GM18502 (cell line): ENCODE measurements around the gene PGA3.
"Not testable (repeated sequence)": the region's sequence is repeated elsewhere in the genome, so short reads cannot be mapped to it uniquely, and the experiment has no call there.

Source experiments
- ATAC-seq: cut with Tn5 transposase; IDR thresholded peaks from one replicate; pipeline ENCODE4 v1.9.1; 2021; ENCODE audit warnings: mild to moderate bottlenecking; ENCODE audit not compliant: unreplicated experiment, poor library complexity

Gene PGA3

DNA sequence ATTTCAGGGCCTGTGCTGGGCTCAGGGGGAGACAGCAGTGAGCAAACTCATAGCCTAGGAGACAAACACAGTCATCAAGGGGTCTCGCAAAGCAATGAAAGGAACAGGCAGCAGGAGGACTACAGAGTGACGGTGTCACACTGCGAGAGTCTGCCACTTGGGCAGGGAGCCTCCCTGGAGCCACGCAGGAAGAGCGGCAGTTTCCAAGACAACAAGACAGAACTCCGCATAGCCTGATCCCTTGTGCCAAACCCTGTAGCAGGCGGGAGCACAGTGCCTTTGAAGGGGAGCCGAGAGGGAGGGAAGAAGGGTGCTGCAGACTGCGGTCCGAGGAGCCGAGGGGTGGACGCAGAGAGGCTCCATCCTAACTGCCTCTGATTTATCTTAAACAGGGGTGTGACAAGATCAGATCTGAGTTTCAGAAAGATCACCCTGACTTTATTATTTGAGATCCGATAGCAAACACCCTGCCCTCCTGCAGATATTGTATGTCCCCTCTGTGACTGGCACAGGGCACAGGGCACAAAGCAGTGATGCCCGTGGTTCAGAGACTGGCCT lies 1.3 kb downstream of the PGA3 start:
- not testable (repeated sequence) for ATAC-seq

DNA sequence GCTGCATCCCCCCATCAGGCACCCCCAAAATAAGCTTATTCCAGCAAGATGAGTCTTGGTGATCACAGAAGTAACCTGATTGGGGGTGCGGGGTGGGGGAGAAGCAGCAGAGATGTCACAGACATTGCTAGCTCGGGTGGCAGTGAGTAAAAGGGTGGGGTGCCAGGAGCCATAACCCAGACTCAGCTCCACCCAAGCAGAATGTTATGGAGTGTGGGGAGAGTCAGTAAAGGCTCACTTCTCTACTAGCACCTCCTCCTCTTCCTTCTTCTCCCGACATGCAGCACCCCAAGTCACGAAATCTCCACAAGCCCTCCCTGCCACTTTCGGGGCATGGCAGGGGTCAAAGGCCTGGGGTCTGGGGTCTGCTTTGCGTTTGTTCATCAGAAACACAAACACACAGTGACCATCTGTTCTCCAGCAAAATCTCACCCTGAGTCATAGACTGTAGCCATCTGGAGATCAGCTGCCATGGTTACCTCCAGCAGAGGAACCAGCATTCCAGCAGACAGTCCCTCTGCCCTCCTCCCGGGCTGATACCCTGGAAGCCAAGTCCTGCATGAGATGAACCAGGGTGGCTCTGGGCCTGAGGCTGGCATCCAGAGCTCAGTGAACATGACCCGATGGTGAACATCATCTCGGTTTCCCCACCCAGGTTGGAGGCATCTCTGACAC lies 4.5 kb downstream of the PGA3 start:
- ATAC-seq, result not testable (repeated sequence)

DNA sequence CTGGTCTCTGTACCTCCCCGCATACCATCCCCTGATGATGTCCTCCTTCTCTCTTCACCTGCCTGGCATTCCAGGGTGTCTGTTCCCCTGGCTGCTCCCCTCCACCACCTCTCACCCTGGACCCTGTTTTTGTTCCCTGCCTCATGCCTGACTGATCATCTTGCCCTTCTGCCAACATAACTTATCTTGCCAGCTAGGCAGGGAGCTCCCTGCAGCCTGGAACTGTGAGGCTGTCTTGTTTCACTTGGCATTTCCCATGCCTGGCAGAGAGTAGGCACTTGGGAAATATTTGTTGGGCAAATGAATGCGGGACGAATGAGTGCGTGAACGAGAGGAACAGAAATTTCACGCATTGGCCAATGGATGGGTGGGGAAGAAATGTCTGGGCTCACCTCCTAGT lies 7.3 kb downstream of the PGA3 start:
- not testable (repeated sequence) for ATAC-seq

DNA sequence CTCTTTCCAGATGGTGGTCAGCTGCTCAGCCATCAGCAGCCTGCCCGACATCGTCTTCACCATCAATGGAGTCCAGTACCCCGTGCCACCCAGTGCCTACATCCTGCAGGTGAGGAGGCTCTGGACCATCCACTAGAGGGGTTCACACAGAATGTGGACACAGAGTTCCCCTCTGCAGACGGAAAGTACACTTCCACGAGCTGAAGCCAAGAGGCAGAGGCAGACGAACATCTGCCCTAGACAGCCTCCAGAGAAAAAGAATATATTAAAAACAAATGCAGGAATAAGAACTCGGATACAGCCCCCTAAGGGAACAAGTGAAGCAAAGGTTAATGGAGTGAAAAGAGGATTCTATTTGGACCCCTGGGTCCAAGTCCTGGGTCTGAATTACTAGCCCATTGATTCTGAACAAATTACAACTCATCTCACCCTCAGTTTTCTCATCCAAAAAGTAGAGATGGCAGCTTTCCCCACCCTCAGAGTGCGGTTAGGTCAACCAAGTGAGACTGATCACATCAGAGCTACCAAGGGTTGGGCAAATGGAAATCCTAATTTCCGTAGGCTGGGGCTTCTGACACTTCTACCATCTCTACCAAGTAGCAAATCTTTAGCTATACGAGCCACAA lies 8.1 kb downstream of the PGA3 start:
- not testable (repeated sequence) for ATAC-seq

DNA sequence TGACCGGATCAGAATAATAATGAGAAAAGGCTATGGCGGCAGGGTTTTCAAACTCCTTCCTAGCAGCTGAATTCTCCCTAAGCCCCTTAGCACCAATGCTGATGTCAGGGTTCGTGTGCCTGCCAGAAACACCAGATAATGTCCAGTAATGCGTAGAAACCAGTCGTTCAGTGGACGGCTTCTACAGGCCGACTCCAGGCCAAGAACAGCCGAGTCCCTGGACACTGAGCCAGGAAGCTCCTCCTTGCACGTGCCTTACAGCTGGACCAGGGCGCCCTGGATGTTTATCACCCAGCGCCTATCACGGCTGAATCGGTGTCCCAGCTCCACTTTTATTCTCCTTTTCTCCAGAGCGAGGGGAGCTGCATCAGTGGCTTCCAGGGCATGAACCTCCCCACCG lies 8.9 kb downstream of the PGA3 start:
- not testable (repeated sequence) for ATAC-seq

GRCh38 chr11:61213711-61214324 lies 10.5 kb downstream of the PGA3 start:
- not testable (repeated sequence) for ATAC-seq

GRCh38 chr11:61218306-61218705 lies 15.0 kb downstream of the PGA3 start:
- ATAC-seq, result not testable (repeated sequence)

DNA sequence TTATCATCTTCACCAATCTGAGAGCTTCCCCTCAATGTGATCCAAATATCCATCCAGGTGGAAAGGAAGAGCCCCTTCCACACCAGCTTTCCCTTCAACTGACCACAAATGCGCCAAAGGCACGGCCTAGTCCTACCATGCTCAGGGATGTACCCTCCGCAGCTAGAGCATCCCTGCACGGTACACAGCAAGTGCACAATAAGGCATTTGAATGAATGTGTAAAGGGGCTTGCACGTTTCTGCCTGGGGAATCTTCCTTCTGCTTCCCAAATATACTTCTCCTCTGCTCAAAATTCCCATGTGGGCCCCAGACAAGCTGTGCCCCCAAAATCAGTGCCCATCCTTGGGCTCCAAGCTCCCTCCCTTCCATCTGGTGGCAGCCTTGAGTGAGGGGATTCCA lies 15.7 kb downstream of the PGA3 start:
- ATAC-seq, result not testable (repeated sequence)

GRCh38 chr11:61222047-61222446 lies 18.7 kb downstream of the PGA3 start, which contains the start of gene PGA4:
TSS of gene PGA4 (plus strand) at chr11:61222347. CDS start at chr11:61222401, 54 bp downstream.
- not testable (repeated sequence) for ATAC-seq

- not testable (repeated sequence) for ATAC-seq
Observed at GRCh38 chr11:61222692-61223091, 19.4 kb downstream of the PGA3 start.

DNA sequence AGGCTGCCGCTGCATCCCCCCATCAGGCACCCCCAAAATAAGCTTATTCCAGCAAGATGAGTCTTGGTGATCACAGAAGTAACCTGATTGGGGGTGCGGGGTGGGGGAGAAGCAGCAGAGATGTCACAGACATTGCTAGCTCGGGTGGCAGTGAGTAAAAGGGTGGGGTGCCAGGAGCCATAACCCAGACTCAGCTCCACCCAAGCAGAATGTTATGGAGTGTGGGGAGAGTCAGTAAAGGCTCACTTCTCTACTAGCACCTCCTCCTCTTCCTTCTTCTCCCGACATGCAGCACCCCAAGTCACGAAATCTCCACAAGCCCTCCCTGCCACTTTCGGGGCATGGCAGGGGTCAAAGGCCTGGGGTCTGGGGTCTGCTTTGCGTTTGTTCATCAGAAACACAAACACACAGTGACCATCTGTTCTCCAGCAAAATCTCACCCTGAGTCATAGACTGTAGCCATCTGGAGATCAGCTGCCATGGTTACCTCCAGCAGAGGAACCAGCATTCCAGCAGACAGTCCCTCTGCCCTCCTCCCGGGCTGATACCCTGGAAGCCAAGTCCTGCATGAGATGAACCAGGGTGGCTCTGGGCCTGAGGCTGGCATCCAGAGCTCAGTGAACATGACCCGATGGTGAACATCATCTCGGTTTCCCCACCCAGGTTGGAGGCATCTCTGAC lies 23.3 kb downstream of the PGA3 start:
- not testable (repeated sequence) for ATAC-seq

GRCh38 chr11:61229458-61229857 lies 26.1 kb downstream of the PGA3 start:
- not testable (repeated sequence) for ATAC-seq

GRCh38 chr11:61231033-61231432 lies 27.7 kb downstream of the PGA3 start:
- not testable (repeated sequence) for ATAC-seq

DNA sequence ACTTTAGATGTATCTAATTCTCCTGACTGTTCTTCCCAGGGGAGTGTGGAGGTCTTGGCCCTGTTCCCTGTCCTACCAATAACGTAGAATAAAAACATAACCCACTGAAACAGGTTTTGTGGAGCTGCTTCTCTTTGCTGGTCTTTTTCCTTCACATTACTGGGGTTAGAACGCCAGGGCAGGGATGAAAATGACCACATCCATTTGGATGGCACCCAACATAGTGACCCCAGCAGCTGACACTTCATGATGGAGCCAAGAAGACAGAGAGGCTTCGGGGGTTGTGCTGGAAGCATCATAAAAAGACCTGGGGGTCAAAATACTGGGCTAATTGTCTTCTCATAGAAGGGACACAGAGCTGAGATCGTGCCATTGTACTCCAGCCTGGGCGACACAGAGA lies 28.3 kb downstream of the PGA3 start:
- ATAC-seq, result not testable (repeated sequence)

DNA sequence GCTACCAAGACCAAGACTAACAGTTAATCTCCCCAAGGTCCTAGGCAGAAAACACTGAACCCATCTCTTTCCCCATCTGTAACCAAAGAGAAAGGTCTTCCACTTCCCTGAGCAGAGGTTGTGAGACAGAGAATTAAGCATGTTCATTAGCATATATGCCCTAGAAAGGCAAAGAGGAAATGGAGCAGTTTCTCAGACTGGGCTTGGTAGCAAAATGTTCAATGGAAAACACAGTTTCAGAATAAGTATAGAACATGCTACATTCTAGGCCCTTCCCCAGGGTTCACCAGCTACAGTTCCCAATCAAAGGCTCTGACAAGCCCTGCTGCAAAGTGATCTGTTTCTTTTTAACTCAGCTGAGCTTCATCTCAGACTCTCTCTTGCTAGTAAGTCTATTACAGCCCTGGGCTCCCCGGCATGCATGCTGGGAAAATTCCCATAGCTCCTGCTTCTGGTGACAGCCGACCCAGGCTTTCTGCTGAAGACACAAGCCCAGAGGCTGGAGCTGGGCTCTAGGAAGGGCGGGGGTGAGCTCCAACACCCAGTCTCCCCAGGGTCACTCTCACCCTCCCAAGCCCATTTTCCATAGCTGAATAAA lies 29.3 kb downstream of the PGA3 start:
- not testable (repeated sequence) for ATAC-seq

GRCh38 chr11:61237130-61237529 lies 33.8 kb downstream of the PGA3 start:
- ATAC-seq, result not testable (repeated sequence)

GRCh38 chr11:61240288-61240687 lies 37.0 kb downstream of the PGA3 start:
- ATAC-seq, result not testable (repeated sequence)

GRCh38 chr11:61240875-61241274 lies 37.6 kb downstream of the PGA3 start, which contains the start of gene PGA5:
TSS of gene PGA5 (plus strand) at chr11:61241175. CDS start at chr11:61241227, 52 bp downstream.
- ATAC-seq, result not testable (repeated sequence)

- ATAC-seq, result not testable (repeated sequence)
Observed at GRCh38 chr11:61241526-61241925, 38.2 kb downstream of the PGA3 start.
